HS-27A (cell line): ENCODE data around the gene PHLDB3.
"Not testable (repeated sequence)": the region's sequence is repeated elsewhere in the genome, so short reads cannot be mapped to it uniquely, and the experiment has no call there.

Experiments
- DNase-seq: peaks from one replicate; pipeline ENCODE4 v3.0.0-alpha.2; 2012; ENCODE audit warnings: low read depth, missing footprints

The PHLDB3 gene

GRCh38 chr19:43504426-43505185, at the start of gene PHLDB3:
PHLDB3 (minus strand) TSS chr19:43504746; CDS start chr19:43504118, 628 bp downstream.
- no peak for DNase-seq

- no peak for DNase-seq
These were observed 49.1 kb upstream of the PHLDB3 start for GRCh38 chr19:43553656-43554055.

DNA sequence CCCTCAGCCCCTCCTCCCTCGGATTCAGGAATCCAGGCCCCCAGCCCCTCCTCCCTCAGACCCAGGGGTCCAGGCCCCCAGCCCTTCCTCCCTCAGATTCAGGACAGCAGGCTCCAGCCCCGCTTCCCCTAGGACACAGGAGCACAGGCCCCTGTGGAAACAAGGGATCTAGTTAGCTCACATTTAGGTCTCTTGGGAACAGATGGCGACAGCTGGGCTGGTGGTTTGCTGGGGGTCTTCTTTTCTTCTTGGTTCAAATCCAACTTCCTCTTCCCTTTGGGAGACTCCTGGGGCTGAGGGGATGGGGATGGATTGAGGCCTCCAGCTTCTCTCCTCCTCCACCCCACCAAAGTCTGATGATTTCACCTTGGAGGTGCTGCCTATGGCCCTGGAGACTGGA, 48.1 kb upstream of the PHLDB3 start:
- no peak for DNase-seq

DNA sequence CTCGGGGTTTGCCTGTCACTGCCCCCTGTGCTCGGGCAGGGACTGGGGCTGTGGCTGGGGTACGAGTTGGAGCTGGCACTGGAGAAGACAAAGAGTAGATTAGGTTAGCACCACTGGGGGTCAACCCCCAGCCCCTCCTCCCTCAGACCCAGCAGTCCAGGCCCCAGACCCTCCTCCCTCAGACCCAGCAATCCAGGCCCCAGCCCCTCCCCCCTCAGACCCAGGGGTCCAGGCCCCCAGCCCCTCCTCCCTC, 47.6 kb upstream of the PHLDB3 start:
- DNase-seq: no peak

- no peak for DNase-seq
These were observed 47.1 kb upstream of the PHLDB3 start for GRCh38 chr19:43551399-43552197.

DNA sequence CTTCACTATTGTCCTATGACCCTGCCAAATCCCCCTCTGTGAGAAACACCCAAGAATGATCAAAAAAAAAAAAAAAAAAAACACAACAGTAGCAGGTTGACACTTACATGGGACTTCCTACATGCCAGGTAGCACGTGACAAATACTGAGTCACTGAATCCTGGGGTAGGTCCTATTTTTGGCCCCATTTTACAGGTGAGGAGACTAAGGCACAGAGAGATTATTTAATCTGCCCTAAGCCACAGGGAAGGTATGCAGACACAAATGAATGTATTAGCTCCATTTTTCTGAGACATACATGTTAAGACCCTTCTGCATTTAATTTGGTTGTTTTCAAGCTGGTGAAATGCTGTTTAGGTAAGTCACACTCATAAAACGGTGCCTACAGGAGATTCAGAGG, 44.2 kb upstream of the PHLDB3 start:
- DNase-seq: no peak

GRCh38 chr19:43547926-43548325, 43.4 kb upstream of the PHLDB3 start:
- not testable (repeated sequence) for DNase-seq

DNA sequence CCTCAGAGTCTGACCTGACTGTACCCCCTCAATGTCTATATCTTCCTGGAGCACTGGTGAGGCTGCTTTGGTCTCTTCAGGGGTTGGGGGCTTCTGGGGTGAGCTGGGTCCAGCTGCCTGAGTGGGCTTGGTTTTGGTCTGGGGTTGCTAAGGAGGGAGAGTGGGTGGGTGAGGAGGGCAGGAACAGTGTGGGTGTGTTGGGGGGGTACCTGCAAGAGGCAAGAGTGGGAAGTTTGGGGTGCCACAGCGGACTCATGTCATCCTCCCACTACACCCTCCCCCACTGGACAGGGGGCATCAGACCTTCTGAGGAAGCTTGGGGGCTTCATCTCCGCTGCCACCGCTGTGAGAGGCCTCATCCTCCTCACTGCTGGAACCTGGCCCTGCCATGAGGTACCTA, 42.0 kb upstream of the PHLDB3 start:
- DNase-seq: no peak

GRCh38 chr19:43545981-43546380, 41.4 kb upstream of the PHLDB3 start:
- DNase-seq: no peak

- no peak for DNase-seq
These were observed 40.7 kb upstream of the PHLDB3 start for GRCh38 chr19:43545276-43545675.

DNA sequence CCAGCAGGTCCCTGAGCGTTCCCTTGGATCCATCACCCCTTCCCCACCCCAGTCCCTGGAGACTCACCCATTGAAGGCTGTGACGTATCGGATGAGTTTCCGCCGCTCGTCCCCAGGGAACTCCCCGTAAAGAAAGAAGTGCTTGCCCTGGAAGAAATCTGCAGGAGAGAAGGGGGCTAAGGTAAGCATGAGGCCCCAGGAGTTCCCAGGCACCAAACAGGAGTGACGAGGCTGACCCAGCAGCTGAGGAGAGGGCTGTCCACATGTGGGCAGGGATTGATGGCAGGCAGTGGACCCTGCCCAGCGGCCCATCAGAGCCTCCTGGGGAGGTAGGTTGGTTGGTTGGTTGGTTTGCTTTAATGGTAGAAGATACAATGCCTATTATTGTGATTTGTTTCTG, 39.5 kb upstream of the PHLDB3 start:
- DNase-seq: no peak

DNA sequence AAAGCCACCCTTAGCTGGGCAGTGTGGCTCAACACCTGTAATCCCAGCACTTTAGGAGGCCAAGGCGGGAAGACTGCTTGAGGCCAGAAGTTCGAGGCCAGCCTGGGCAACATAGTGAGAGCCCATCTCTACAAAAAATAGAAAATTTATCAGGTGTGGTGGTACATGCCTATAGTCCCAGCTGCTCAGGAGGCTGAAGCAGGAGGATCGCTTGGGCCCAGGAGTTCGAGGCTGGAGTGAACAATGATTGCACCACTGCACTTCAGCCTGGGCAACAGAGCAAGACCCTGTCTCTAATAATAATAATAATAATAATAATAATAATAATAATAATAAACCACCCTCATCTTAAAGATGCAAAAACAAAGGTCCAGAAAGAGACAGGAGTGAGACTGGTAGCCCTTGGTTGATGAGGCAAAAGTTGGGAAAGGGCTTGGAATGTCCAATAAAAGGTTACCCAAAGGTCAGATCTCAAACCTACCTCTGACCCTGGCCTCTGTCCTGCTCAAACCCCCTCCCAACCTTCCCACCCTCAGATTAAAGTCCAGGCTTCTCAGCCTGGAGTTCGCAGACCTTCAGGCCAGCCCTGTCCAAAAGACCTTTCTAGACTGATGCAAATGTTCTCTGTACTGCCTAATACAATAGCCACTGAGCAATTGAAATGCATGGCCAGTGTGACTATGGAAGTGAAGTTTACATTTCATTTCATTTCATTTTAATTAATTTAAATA, 37.5 kb upstream of the PHLDB3 start:
- no peak for DNase-seq

DNA sequence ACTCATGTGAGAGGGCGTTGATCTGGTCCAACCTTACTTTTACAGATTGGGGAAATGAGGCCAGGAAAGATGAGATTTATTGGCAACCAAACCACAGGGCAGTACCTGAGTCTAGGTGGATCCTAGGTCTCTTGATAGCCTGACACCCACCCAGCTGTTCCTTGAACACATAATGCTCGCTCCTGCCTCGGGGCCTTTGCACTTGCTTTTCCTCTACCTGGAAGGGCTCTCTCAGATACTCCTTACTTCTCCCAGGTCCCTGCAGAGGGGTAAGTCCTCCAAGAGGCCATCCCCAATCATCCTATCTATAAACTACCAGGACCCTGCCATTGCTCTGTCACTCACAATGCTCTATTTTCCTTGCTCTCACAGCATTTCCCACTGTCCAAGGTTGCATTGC, 35.8 kb upstream of the PHLDB3 start:
- DNase-seq: no peak

DNA sequence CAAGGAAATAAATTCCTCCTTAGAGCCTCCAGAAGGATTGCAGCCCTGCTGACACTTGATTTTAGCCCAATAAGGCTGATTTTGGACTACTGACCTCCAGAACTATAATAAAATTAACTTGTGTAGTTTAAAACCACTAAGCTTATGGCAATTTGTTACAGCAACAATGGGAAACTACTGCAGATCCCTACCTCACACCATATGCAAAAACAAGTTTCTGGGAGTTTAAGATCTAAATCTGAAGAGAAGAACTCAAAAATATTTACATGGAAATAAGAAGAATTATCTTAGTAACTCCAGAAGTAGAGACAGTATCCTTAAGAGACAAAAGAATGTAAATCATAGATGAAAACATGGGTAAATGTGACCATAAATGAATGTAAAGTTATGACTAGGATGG, 34.4 kb upstream of the PHLDB3 start:
- no peak for DNase-seq

- no peak for DNase-seq
These were observed 30.5 kb upstream of the PHLDB3 start for GRCh38 chr19:43534816-43535761.

GRCh38 chr19:43534305-43534815, 29.8 kb upstream of the PHLDB3 start:
- DNase-seq: no peak

DNA sequence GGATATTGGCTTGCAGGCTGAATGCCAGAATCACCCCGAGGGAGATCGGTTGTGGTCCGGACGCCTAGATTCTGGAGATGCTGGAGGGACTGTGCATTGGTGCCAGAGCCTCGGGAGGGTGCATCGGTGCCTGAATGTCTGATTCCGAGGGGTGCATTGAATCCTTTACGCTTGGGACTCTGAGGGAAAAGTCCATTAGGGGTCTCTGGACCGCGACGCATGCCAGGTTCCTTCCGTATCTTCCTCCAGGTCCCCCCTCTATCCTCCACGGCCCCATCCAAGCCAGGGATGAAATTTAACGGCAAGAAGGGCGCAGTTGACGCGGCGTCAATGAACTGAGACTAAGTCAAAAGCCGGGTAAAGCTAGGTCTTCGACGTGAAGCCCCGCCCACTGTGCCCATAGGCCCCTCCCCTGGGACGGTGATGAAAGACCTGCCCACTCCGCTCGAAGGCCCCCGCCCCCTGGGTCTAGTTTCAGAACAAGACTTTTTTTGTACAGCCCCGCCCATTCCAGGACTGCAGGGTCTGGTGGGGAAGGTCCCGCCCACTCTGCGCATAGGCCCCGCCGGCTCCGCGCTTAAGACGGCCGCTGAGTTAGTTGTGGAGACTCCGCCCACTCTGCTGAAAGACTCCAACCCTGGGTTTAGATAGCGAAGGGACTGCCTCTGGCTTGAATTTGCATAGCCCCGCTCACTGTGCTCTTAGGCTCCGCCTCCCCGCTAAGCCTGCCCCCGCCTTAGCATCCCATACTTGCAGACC, 29.2 kb upstream of the PHLDB3 start:
- peak; percentile 95 for DNase-seq

GRCh38 chr19:43532962-43533545, 28.5 kb upstream of the PHLDB3 start, which contains the start of gene ZNF575:
ZNF575 (plus strand) TSS chr19:43533188; CDS start chr19:43534423, 1,235 bp downstream.
- DNase-seq: peak; percentile 86

DNA sequence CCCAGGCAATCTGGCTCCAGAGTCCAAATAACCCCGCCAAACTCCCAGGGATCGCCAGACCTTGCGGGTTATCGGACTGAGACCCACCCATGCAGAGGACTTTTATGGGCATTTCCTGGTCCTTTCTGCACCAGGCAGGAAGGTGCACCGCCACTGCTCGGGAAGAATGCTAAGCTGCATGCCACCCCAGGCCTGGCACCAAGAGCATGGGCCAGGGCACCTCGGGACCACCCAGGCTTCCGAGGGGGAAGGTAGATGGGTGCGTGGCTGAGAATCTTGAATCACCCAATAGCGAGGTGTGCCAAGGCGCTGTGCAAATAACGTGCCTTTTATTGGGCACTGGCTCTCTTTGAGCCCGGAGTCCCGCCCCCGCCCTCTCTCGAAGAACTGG, 28.0 kb upstream of the PHLDB3 start:
- DNase-seq: no peak

DNA sequence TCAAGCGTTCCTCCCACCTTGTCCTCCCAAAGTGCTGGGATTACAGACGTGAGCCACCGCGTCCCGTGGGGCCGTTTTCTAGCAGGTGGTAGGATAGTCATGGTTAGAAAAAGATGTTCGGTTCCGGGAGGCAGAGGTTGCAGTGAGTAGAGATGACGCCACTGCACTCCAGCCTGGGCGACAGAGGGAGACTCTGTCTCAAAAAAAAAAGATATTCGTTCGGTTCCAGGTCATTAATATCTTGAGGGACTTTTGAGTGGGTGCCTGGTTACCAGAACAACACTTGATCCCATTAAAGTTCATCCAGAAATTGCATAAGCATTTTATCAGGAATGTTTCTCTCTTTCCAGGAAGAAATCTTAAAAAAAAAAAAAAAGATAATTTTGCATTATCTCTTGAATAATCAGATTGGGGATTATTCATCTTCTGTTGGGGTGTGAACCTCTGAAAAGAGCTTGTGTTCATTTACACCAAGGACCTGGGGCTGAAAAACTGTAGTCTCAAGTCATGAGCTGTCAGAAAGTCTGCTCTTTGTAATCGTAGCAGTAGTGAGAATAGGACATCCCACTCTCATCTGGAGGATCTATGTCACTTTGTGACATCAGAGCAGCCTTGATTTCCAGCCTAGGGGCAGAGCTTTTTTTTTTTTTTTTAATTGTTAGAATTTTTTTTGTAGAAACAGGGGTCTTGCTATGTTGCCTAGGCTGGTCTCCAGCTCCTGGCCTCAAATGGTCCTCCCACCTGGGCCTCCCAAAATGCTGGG, 23.5 kb upstream of the PHLDB3 start:
- no peak for DNase-seq
